Measurements from ENCODE around the gene HS3ST3B1.
A peak's percentile ranks its signal among the peaks of the same experiment; 100 is the strongest.

Gene HS3ST3B1

DNA sequence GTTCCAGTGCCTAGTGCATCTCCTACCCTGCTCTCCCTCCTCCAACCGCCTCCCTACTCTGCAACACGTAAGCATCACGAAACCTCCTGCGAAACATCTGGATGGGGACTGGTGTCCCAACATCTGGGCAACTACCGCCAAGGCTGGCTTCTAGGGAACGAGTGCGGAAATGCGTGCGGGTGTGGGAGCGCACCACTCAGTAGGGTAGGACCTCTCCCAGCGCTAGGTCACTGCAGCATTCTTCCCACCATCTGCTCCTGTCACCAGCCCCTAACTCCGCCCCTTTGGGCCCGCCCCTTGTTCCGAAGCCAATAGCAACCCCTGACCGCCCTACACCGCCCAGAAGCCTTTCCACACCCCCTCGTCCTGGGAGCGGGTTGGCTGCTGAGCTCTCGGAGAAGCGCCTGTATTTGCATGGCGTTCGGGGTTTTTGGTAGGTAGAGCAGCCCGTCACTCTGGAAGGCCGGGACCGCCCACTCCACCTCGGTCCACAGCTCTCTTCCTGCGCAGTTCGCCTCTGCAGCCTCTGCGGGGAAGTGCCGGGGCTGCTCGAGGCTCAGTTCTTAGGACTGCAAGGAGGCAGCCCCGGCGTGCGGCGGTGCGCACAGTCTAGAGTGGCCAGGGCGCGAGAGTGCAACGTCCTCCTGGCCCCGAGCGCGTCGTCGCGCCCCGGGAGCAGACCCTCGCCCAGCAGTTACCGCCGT lies at the start of gene HS3ST3B1:
HS3ST3B1 (plus strand) TSS at position 507 of the 704 bp plus-strand sequence. CDS start 438 bp downstream, outside the sequence.
- peak; percentile 100 for DNase-seq (ENCODE audit: low read depth in 2 of 2)

- no peak for DNase-seq (ENCODE audit: low read depth in 2 of 2)
Observed at GRCh38 chr17:14261406-14261805, 39.5 kb upstream of the HS3ST3B1 start.

GRCh38 chr17:14268264-14268663 lies 32.6 kb upstream of the HS3ST3B1 start:
- DNase-seq (ENCODE audit: low read depth in 2 of 2), result no peak

DNA sequence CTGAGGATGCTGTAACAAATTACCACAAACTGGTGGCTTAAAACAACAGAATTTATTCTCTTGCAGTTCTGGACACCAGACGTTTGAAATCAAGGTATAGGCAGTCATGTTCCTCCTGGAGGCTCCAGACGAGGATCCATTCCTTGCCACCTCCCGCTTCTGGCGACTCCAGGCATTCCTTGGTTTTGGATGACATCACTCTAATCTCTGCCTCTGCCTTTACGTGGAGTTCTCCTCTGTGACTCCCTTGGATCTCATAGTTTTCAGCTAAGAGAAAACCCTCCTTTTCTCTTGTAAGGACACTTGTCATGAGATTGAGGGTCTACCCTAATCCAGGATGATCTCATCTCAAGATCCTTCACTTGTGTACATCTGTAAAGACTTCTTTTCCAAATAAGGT lies 31.4 kb upstream of the HS3ST3B1 start:
- DNase-seq (ENCODE audit: low read depth in 2 of 2), result no peak

GRCh38 chr17:14270508-14270907 lies 30.4 kb upstream of the HS3ST3B1 start:
- no peak for DNase-seq (ENCODE audit: low read depth in 2 of 2)

DNA sequence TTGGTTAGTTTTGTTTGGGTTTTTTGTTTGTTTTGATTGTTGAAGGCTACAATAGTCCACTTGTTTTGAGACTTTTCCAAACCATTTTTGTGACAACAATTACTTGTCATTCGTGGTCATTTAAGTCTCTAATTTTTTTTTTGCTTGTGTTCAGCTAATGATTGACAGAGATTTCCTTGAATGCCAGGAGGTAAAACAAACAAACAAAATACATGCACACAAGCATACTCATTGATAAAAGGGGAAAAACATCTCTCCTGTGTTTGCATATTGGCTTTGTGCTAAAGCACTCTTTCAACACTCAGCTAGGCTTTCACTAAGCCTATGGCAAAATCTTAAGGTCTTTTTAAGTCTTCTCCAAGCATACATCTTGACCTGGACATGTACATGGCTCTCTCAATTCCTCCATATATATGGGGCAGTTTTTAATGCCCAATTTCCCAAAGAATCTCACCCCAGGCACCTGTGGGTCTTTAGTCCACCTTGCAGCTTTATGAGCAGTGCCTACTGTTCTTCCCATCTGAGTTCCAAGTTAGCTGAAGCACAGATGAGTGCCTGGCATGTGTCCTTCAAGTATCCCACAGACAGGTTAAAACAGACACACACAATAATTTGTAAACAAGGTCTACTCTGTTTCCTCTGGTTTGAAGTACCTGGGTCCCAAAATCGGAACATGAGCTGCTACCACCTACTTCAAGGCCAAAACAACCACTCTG lies 24.2 kb upstream of the HS3ST3B1 start:
- no peak for DNase-seq (ENCODE audit: low read depth in 2 of 2)

GRCh38 chr17:14281530-14281929 lies 19.4 kb upstream of the HS3ST3B1 start:
- DNase-seq (ENCODE audit: low read depth in 2 of 2), result no peak

GRCh38 chr17:14282726-14283125 lies 18.2 kb upstream of the HS3ST3B1 start:
- DNase-seq (ENCODE audit: low read depth in 2 of 2), result no peak

GRCh38 chr17:14289162-14289561 lies 11.7 kb upstream of the HS3ST3B1 start:
- DNase-seq (ENCODE audit: low read depth in 2 of 2), result no peak

GRCh38 chr17:14294876-14295275 lies 6.0 kb upstream of the HS3ST3B1 start:
- no peak for DNase-seq (ENCODE audit: low read depth in 2 of 2)

- DNase-seq (ENCODE audit: low read depth in 2 of 2), result no peak
Observed at GRCh38 chr17:14295676-14296075, 5.2 kb upstream of the HS3ST3B1 start.

GRCh38 chr17:14296166-14296910 lies 4.5 kb upstream of the HS3ST3B1 start:
- DNase-seq (ENCODE audit: low read depth in 2 of 2), result no peak

GRCh38 chr17:14297161-14297851 lies 3.6 kb upstream of the HS3ST3B1 start:
- no peak for DNase-seq (ENCODE audit: low read depth in 2 of 2)

GRCh38 chr17:14298221-14298946 lies 2.5 kb upstream of the HS3ST3B1 start:
- DNase-seq (ENCODE audit: low read depth in 2 of 2), result no peak

DNA sequence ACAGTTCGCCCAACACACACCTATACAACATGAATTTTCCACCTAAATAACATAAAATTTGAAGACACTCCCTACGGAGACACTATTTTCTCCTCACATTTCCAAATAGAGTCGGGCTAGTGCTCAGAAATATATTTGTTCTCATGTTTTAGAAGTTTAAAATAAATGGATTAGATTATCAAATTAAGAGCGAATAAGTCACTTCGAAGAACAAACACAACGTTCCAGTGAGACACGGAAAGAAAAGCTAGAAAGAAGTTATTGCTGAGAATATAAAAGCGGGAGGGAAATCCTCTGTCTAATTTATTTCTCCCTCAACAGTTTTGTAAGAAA lies 2.0 kb upstream of the HS3ST3B1 start:
- no peak for DNase-seq (ENCODE audit: low read depth in 2 of 2)

- DNase-seq (ENCODE audit: low read depth in 2 of 2), result no peak
Observed at GRCh38 chr17:14299280-14300141, 1.4 kb upstream of the HS3ST3B1 start.

DNA sequence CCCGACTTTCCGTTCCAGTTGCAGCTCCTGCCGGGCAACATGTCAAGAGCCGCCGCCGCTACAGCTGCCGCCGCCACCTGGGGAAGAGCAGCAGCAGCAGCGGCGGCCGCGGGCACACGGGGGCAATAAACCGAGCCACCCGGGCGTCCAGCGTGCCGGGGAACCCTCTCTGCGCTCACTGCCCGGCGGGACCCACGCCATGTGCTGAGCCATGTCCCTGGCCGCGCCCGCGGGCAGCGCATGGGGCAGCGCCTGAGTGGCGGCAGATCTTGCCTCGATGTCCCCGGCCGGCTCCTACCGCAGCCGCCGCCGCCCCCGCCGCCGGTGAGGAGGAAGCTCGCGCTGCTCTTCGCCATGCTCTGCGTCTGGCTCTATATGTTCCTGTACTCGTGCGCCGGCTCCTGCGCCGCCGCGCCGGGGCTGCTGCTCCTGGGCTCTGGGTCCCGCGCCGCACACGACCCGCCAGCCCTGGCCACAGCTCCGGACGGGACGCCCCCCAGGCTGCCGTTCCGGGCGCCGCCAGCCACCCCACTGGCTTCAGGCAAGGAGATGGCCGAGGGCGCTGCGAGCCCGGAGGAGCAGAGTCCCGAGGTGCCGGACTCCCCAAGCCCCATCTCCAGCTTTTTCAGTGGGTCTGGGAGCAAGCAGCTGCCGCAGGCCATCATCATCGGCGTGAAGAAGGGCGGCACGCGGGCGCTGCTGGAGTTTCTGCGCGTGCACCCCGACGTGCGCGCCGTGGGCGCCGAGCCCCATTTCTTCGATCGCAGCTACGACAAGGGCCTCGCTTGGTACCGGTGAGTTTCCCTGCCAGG lies 604 bp downstream of the HS3ST3B1 start:
- DNase-seq (ENCODE audit: low read depth in 2 of 2), result no peak

DNA sequence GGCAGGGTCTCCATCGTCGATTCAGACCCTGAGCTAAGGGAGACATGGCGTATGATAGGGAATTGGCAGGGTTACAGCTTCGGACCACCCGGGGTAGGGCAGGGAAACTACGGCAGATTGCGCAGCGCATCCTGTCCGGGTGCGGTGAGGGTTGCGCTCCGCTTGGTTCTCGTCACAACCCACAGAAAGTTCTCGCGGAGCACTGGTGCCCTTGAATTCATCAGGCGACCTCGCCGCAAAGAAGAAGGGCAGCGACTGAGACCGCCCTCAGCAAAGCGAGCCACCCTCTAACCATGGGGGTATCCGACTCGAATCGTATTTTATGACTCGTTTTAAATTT lies 1.2 kb downstream of the HS3ST3B1 start:
- DNase-seq (ENCODE audit: low read depth in 2 of 2), result no peak

DNA sequence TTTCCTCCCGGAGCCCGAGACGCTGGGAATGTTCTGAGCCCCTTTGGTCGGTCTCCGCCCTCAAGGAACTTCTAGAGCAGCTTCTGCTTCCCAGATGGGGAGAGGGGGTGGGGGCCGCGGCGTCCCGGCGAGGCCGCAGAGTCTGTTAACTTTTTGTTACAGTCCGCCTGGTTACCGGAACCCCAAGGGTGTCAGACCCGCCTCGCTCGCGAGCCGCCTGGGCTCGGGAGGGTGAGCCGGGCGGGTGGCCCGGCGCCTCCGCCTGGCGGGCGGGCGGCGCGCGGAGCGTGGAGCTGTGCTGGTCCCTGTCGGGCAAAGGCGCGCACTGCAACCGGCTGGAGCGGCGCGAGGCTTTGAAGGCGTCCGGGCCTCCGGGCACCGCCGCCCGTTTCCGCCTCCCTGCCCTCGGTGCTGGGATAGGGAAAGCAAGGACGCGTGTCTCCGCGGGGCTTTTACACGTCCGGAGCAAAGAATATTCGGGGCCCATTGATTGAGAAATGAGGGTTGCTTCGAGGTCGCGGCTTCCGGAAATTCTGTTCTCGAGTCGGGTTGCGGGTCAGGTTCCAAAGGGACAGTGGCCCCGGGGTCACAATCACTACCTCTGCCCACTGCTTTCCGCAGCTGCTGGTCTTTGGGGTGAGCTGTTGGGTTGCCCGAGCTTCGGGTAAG lies 1.7 kb downstream of the HS3ST3B1 start:
- peak in 1 of 2 experiments; percentile 67 for DNase-seq (ENCODE audit: low read depth in 2 of 2)

All from fibroblast of skin of left quadriceps (primary cell).